ENCODE measurements around the gene DIPK1B.
A peak's percentile ranks its signal among the peaks of the same experiment; 100 is the strongest.

The DIPK1B gene

GRCh38 chr9:136719195-136719880 is 7.0 kb downstream of the DIPK1B start:
- FAIRE-seq: no peak
- no peak for DNase-seq (ENCODE audit: insufficient read length)
- TF ChIP-seq POLR2A (IDR thresholded peaks at IDR 0.05; ENCODE audit: low read depth, low read length): no peak
- no peak for TF ChIP-seq POLR2AphosphoS5 (IDR thresholded peaks at IDR 0.05; ENCODE audit: low read depth, low read length)
- no peak for TF ChIP-seq TAF1 (IDR thresholded peaks at IDR 0.05; ENCODE audit: borderline replicate concordance, low read depth, low read length)

- DNase-seq (ENCODE audit: insufficient read length) (no peak), FAIRE-seq (no peak)
- TF ChIP-seq POLR2AphosphoS5 (IDR thresholded peaks at IDR 0.05; ENCODE audit: low read depth, low read length) (no peak), POLR2A (IDR thresholded peaks at IDR 0.05; ENCODE audit: low read depth, low read length) (no peak), TAF1 (IDR thresholded peaks at IDR 0.05; ENCODE audit: borderline replicate concordance, low read depth, low read length) (no peak)
Observed at GRCh38 chr9:136720251-136720897, 8.0 kb downstream of the DIPK1B start.

- DNase-seq (ENCODE audit: insufficient read length) (no peak), FAIRE-seq (no peak)
- TF ChIP-seq POLR2A (IDR thresholded peaks at IDR 0.05; ENCODE audit: low read depth, low read length) (no peak), TAF1 (IDR thresholded peaks at IDR 0.05; ENCODE audit: borderline replicate concordance, low read depth, low read length) (no peak), POLR2AphosphoS5 (IDR thresholded peaks at IDR 0.05; ENCODE audit: low read depth, low read length) (no peak)
Observed at GRCh38 chr9:136720898-136721338, 8.5 kb downstream of the DIPK1B start.

DNA sequence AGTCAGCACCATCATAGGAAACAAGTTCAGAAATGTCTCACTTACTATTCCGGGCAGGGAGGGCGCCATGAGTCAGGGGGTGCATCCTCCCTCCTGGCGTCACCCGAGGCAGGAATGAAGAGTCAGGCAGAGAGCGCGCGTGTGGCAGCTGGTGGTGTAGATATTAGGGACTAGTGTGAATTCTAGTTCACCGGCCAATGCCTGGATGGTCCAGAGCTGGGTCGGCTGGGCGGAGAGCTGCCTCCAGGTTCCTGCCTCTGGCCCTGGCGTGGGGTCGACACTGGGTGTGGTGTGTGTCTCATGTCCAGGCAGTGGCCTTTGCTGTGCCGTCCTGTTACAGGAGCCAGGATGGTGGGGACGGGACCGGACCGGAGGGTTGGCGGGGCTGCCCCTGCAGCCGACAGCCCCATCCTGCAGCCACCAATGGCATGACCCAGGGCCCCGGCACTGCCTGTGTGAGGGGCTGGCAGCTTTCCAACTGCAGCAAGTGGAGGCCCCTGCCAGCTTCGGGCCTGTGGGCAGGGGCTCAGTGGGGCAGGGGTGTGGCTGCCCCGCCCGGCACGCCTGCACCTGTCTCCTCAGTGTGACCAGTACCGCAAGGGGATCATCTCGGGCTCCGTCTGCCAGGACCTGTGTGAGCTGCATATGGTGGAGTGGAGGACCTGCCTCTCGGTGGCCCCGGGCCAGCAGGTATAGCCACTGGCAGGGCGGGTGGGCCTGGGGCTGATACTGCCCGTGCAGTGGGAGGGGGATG is 9.1 kb downstream of the DIPK1B start:
- DNase-seq (ENCODE audit: insufficient read length) (no peak), FAIRE-seq (no peak)
- TF ChIP-seq POLR2A (IDR thresholded peaks at IDR 0.05; ENCODE audit: low read depth, low read length): no peak
- TF ChIP-seq POLR2AphosphoS5 (IDR thresholded peaks at IDR 0.05; ENCODE audit: low read depth, low read length): no peak
- no peak for TF ChIP-seq TAF1 (IDR thresholded peaks at IDR 0.05; ENCODE audit: borderline replicate concordance, low read depth, low read length)

GRCh38 chr9:136722093-136722968 is 10.0 kb downstream of the DIPK1B start:
- TF ChIP-seq POLR2A (IDR thresholded peaks at IDR 0.05; ENCODE audit: low read depth, low read length) (peak; percentile 40; the same call in 1 of the 2 replicates), TAF1 (IDR thresholded peaks at IDR 0.05; ENCODE audit: borderline replicate concordance, low read depth, low read length) (no peak), POLR2AphosphoS5 (IDR thresholded peaks at IDR 0.05; ENCODE audit: low read depth, low read length) (no peak)
- FAIRE-seq (no peak), DNase-seq (ENCODE audit: insufficient read length) (no peak)

- DNase-seq (ENCODE audit: insufficient read length): no peak
- FAIRE-seq: no peak
Observed at GRCh38 chr9:136722969-136723356, 10.6 kb downstream of the DIPK1B start.

GRCh38 chr9:136723362-136723976 is 11.1 kb downstream of the DIPK1B start:
- TF ChIP-seq POLR2A (IDR thresholded peaks at IDR 0.05; ENCODE audit: low read depth, low read length) (no peak; the same call in 1 of the 2 replicates), TAF1 (IDR thresholded peaks at IDR 0.05; ENCODE audit: borderline replicate concordance, low read depth, low read length) (no peak), POLR2AphosphoS5 (IDR thresholded peaks at IDR 0.05; ENCODE audit: low read depth, low read length) (peak; percentile 61; the same call in 1 of the 2 replicates)
- no peak for DNase-seq (ENCODE audit: insufficient read length)
- no peak for FAIRE-seq

More at GRCh38 chr9:136722969-136723356, 10.6 kb downstream of the DIPK1B start:
- TF ChIP-seq POLR2A (IDR thresholded peaks at IDR 0.05; ENCODE audit: low read depth, low read length) (no peak), TAF1 (IDR thresholded peaks at IDR 0.05; ENCODE audit: borderline replicate concordance, low read depth, low read length) (no peak), POLR2AphosphoS5 (IDR thresholded peaks at IDR 0.05; ENCODE audit: low read depth, low read length) (peak; percentile 71)

- FAIRE-seq: no peak
- no peak for TF ChIP-seq POLR2AphosphoS5 (IDR thresholded peaks at IDR 0.05; ENCODE audit: low read depth, low read length)
- TF ChIP-seq POLR2A (IDR thresholded peaks at IDR 0.05; ENCODE audit: low read depth, low read length): no peak
- TF ChIP-seq TAF1 (IDR thresholded peaks at IDR 0.05; ENCODE audit: borderline replicate concordance, low read depth, low read length): no peak
- DNase-seq (ENCODE audit: insufficient read length): no peak
Observed at GRCh38 chr9:136723989-136724388, 11.6 kb downstream of the DIPK1B start.

DNA sequence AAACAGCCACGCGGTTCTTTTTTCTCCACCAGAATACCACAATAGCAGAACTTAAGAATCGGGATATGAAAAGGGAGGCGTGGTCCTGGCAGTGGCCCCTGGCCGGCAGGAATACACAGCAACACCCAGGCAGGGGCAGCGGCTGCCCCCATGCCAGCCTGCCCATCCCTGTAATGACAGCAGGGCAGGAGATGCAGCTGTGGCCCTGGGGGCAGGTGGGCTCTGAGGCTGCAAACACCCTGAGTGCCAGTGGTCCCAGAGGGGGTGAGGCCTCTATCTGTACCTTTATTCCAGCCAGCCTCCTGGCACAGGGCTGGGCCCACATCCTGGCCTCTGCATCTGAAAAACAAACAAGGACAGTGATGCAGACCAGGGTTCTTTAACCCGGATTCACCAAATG is 12.4 kb downstream of the DIPK1B start:
- DNase-seq (ENCODE audit: insufficient read length) (no peak), FAIRE-seq (no peak)
- TF ChIP-seq POLR2AphosphoS5 (IDR thresholded peaks at IDR 0.05; ENCODE audit: low read depth, low read length) (no peak), POLR2A (IDR thresholded peaks at IDR 0.05; ENCODE audit: low read depth, low read length) (no peak), TAF1 (IDR thresholded peaks at IDR 0.05; ENCODE audit: borderline replicate concordance, low read depth, low read length) (no peak)

DNA sequence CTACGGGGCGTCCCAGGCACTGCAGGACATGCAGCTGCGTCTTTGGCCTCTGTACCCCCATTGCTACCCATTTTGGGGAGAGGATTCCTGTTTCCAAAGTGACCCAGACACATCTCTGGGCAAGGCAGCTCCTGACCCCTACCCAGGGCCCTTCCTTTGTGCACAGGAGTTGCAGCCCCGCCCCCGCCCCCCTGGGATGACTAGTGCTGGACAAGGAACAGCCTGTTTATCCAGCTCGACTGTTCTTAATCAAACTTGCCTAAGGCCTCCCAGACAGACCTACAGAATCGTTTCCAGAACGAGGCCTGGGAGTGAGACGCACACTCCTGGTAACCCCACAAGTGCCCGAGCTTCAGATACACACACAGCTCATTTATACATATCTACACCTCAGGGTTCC is 13.2 kb downstream of the DIPK1B start:
- no peak for DNase-seq (ENCODE audit: insufficient read length)
- no peak for TF ChIP-seq POLR2A (IDR thresholded peaks at IDR 0.05; ENCODE audit: low read depth, low read length)
- no peak for TF ChIP-seq POLR2AphosphoS5 (IDR thresholded peaks at IDR 0.05; ENCODE audit: low read depth, low read length)
- TF ChIP-seq TAF1 (IDR thresholded peaks at IDR 0.05; ENCODE audit: borderline replicate concordance, low read depth, low read length): no peak
- FAIRE-seq: no peak
